ENCODE results near the gene B3GLCT.

DNA sequence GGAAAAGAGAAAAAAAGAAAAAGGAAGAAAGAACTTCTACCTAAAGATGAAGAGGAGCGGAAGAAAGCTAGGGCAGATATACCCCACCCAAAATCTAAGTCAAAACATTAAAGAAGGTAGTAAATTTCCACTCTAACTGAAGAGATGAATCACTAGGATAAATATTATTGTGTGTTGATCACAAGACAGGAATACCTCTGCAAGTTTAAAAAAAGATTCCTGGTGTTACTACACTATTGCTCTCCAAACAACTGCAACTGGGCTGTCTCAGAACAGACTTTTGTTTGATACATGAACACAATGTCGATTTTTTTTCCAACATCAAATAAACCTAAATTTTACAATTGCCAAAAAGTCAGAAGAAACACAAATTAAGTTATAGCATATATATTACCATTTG, 44.8 kb upstream of the B3GLCT start:
- TF ChIP-seq POLR2AphosphoS5 (IDR thresholded peaks at IDR 0.05; ENCODE audit: low read depth) (no peak), CTCF (conservative IDR thresholded peaks at IDR 0.05; ENCODE audit: low read depth in 2 of 2) (no peak), EZH2phosphoT487 (IDR thresholded peaks at IDR 0.05; ENCODE audit: unreplicated experiment) (no peak), ZNF114 (CRISPR knock-in tag; IDR thresholded peaks at IDR 0.05) (no peak), EZH2 (IDR thresholded peaks at IDR 0.05; ENCODE audit: low read depth, unreplicated experiment) (no peak)
- TF ChIP-seq, protein P1, sequence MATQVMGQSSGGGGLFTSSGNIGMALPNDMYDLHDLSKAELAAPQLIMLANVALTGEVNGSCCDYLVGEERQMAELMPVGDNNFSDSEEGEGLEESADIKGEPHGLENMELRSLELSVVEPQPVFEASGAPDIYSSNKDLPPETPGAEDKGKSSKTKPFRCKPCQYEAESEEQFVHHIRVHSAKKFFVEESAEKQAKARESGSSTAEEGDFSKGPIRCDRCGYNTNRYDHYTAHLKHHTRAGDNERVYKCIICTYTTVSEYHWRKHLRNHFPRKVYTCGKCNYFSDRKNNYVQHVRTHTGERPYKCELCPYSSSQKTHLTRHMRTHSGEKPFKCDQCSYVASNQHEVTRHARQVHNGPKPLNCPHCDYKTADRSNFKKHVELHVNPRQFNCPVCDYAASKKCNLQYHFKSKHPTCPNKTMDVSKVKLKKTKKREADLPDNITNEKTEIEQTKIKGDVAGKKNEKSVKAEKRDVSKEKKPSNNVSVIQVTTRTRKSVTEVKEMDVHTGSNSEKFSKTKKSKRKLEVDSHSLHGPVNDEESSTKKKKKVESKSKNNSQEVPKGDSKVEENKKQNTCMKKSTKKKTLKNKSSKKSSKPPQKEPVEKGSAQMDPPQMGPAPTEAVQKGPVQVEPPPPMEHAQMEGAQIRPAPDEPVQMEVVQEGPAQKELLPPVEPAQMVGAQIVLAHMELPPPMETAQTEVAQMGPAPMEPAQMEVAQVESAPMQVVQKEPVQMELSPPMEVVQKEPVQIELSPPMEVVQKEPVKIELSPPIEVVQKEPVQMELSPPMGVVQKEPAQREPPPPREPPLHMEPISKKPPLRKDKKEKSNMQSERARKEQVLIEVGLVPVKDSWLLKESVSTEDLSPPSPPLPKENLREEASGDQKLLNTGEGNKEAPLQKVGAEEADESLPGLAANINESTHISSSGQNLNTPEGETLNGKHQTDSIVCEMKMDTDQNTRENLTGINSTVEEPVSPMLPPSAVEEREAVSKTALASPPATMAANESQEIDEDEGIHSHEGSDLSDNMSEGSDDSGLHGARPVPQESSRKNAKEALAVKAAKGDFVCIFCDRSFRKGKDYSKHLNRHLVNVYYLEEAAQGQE (IDR thresholded peaks at IDR 0.05; ENCODE audit: unreplicated experiment): no peak
